HepG2 (cell line): ENCODE results near the gene RGN. TPM values are rescaled to one million over a fixed set of nuclear protein-coding genes. Genes with fewer than 3 reads are reported as not detected.

ENCODE experiments used
- GATA4 ChIP-seq: sonication (generic); IDR thresholded peaks from 2 replicates; pipeline ENCODE4 v1.6.1; 2016; ENCODE audit warnings: antibody characterized with exemption, low read depth, borderline replicate concordance
- HOXA3 ChIP-seq: sonication (generic); formaldehyde crosslinking; IDR thresholded peaks from 2 replicates; pipeline ENCODE4 v1.5.0; 2020; ENCODE audit warnings: missing genetic modification reagents
- KAT8 ChIP-seq: IDR thresholded peaks from 2 replicates; pipeline ENCODE4 v1.6.1; 2016; ENCODE audit warnings: missing genetic modification reagents, missing compliant biosample characterization
- KLF15 ChIP-seq: sonication (generic); formaldehyde crosslinking; IDR thresholded peaks from 2 replicates; pipeline ENCODE4 v1.8.1; 2023; ENCODE audit warnings: borderline replicate concordance, mild to moderate bottlenecking, inconsistent platforms, missing genetic modification reagents, mixed read lengths
- MED13 ChIP-seq: sonication (generic); formaldehyde crosslinking; IDR thresholded peaks from 2 replicates; pipeline ENCODE4 v1.5.0; 2020; ENCODE audit warnings: missing genetic modification reagents
- NKX3-1 ChIP-seq: sonication (generic); formaldehyde crosslinking; IDR thresholded peaks from 2 replicates; pipeline ENCODE4 v1.5.0; 2020; ENCODE audit warnings: missing genetic modification reagents
- NR1H2 ChIP-seq: sonication (generic); formaldehyde crosslinking; IDR thresholded peaks from 2 replicates; pipeline ENCODE4 v1.8.1; 2022; ENCODE audit warnings: low read depth, missing genetic modification reagents, borderline replicate concordance
- NR3C1 ChIP-seq: sonication (generic); formaldehyde crosslinking; IDR thresholded peaks from 2 replicates; pipeline ENCODE4 v1.4.0; 2020; ENCODE audit warnings: missing genetic modification reagents
- RCOR2 ChIP-seq: IDR thresholded peaks from 2 replicates; pipeline ENCODE4 v1.6.1; 2016; ENCODE audit warnings: missing biosample characterization, missing genetic modification reagents
- REPIN1 ChIP-seq: sonication (generic); formaldehyde crosslinking; IDR thresholded peaks from 2 replicates; pipeline ENCODE4 v1.8.0; 2022; ENCODE audit warnings: missing genetic modification reagents, low read depth, mild to moderate bottlenecking, borderline replicate concordance
- U2AF2 ChIP-seq: fragments of 200-400 bp; formaldehyde crosslinking; IDR thresholded peaks from 2 replicates; pipeline ENCODE4 v1.6.1; 2017; ENCODE audit warnings: low read depth, mild to moderate bottlenecking, low read length
- YEATS2 ChIP-seq: sonication (generic); formaldehyde crosslinking; IDR thresholded peaks from 2 replicates; pipeline ENCODE4 v1.4.0; 2020; ENCODE audit warnings: missing genetic modification reagents, borderline replicate concordance
- YEATS4 ChIP-seq: sonication (generic); formaldehyde crosslinking; IDR thresholded peaks from 2 replicates; pipeline ENCODE4 v1.4.0; 2020; ENCODE audit warnings: missing genetic modification reagents, borderline replicate concordance
- ZBTB43 ChIP-seq: sonication (generic); formaldehyde crosslinking; conservative IDR thresholded peaks from 2 replicates; pipeline ENCODE4 v1.4.0; 2020; ENCODE audit warnings: missing genetic modification reagents
- ZNF207 ChIP-seq: fragments of 450-650 bp; IDR thresholded peaks from 2 replicates; pipeline ENCODE4 v1.6.1; 2016; ENCODE audit warnings: antibody characterized with exemption, borderline replicate concordance
- ZNF260 ChIP-seq: sonication (generic); formaldehyde crosslinking; IDR thresholded peaks from 2 replicates; pipeline ENCODE4 v1.4.0; 2020; ENCODE audit warnings: missing genetic modification reagents, low read depth, mild to moderate bottlenecking, borderline replicate concordance
- ZNF331 ChIP-seq: sonication (generic); formaldehyde crosslinking; IDR thresholded peaks from 2 replicates; pipeline ENCODE4 v1.4.0; 2020; ENCODE audit warnings: missing genetic modification reagents
- ZNF441 ChIP-seq: sonication (generic); formaldehyde crosslinking; IDR thresholded peaks from 2 replicates; pipeline ENCODE4 v1.7.0; 2021; ENCODE audit warnings: missing genetic modification reagents, borderline replicate concordance
- ZNF605 ChIP-seq: sonication (generic); formaldehyde crosslinking; IDR thresholded peaks from 2 replicates; pipeline ENCODE4 v1.8.0; 2022; ENCODE audit warnings: mild to moderate bottlenecking, missing genetic modification reagents
- ZNF639 ChIP-seq: conservative IDR thresholded peaks from 2 replicates; pipeline ENCODE4 v1.6.1; 2018; ENCODE audit warnings: missing genetic modification reagents
- polyA plus RNA-seq, 8 experiments: library from polyadenylated mRNA; depleted of rRNA in 3 of 8; stranded (reverse) in 7 of 8; unstranded in 1 of 8; fragments of >200 nt; fragmentation: Illumina TruSeq in 4 of 8; extraction: Trizol in 4 of 8; gene quantifications; 2 replicates each; pipeline versions ENCODE4 v1.2.1 to v1.2.3, GENCODE V29; 2011 to 2016; ENCODE audit warnings: low read depth in 4 of 8, missing spikeins in 1 of 8, mixed read lengths in 1 of 8; ENCODE audit not compliant: insufficient read depth in 1 of 8
- total RNA-seq, 5 experiments: library from RNA; depleted of rRNA; stranded (reverse); fragments of >200 nt; fragmentation: Illumina TruSeq; extraction: Trizol; gene quantifications; 2 replicates each; pipeline ENCODE4 v1.2.3, GENCODE V29; 2016; ENCODE audit warnings: low read depth in 1 of 5
- TF ChIP-seq, protein P1 (sequence below): sonication (generic); formaldehyde crosslinking; IDR thresholded peaks from 2 replicates; pipeline ENCODE4 v1.5.0; 2020; ENCODE audit warnings: mild to moderate bottlenecking, missing genetic modification reagents, borderline replicate concordance
- TF ChIP-seq, protein P2 (sequence below): IDR thresholded peaks from 2 replicates; pipeline ENCODE4 v1.6.1; 2018; ENCODE audit warnings: missing genetic modification reagents, mild to moderate bottlenecking, missing compliant biosample characterization
- TF ChIP-seq, protein P3 (sequence below): sonication (generic); formaldehyde crosslinking; IDR thresholded peaks from 2 replicates; pipeline ENCODE4 v1.8.0; 2022; ENCODE audit warnings: mild to moderate bottlenecking, missing genetic modification reagents

The RGN gene
- total and polyA plus RNA-seq, 2 of the 13 experiments (the other 11 are each of a cell fraction or from before 2014, with no cell fraction given) = 19.6 to 74.4 TPM

DNA sequence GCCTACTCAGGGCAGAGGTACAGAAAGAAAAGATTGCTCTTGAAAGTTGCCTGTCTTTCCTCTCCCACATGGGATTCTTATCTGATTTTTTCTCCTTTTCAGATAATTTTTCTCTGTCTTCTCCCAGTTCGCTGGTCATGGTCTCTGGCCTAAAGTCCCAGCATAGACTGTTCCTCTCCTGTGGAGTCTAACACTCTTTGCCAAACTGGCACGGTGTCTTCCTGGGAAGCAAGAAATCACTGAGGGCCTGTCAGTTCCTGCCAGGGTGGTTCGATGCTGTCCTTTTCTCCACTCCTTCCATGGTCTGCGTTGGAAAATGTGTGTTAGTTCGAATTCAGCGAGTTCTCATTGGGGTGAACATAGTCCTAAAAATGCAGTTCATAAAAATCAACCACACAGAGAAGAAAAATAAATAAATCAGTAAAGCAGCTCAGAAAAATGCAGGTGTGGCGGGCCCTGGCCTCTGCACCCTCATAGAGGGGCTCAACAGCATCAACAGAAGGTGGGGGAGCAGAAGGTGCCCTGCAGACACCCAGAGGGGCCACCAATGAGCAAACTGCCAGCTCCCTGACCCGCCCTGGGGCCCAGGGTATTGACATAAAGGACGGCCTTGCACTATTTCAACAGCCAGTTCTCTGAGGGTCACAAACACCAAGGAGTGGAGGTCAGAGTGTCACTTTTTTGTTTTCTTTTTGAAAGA is 2.1 kb downstream of the RGN start (continued):
- TF ChIP-seq REPIN1 = peak; percentile 33; the same call in 1 of the 2 replicates
- TF ChIP-seq RCOR2 (CRISPR knock-in tag) = peak; percentile 58; the same call in 1 of the 2 replicates
- peak; percentile 29; the same call in 1 of the 2 replicates for TF ChIP-seq YEATS2 (CRISPR knock-in tag)
- TF ChIP-seq, protein P1, sequence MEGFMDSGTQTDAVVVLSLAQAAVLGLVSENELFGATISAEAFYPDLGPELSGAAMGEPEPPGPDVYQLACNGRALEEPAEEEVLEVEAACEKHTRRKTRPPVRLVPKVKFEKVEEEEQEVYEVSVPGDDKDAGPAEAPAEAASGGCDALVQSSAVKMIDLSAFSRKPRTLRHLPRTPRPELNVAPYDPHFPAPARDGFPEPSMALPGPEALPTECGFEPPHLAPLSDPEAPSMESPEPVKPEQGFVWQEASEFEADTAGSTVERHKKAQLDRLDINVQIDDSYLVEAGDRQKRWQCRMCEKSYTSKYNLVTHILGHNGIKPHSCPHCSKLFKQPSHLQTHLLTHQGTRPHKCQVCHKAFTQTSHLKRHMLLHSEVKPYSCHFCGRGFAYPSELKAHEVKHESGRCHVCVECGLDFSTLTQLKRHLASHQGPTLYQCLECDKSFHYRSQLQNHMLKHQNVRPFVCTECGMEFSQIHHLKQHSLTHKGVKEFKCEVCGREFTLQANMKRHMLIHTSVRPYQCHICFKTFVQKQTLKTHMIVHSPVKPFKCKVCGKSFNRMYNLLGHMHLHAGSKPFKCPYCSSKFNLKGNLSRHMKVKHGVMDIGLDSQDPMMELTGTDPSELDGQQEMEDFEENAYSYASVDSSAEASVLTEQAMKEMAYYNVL (CRISPR knock-in tag) = peak; percentile 37; the same call in 1 of the 2 replicates
- TF ChIP-seq KAT8 (CRISPR knock-in tag) = peak; percentile 36; the same call in 1 of the 2 replicates
- TF ChIP-seq U2AF2 = no peak
- TF ChIP-seq, protein P2, sequence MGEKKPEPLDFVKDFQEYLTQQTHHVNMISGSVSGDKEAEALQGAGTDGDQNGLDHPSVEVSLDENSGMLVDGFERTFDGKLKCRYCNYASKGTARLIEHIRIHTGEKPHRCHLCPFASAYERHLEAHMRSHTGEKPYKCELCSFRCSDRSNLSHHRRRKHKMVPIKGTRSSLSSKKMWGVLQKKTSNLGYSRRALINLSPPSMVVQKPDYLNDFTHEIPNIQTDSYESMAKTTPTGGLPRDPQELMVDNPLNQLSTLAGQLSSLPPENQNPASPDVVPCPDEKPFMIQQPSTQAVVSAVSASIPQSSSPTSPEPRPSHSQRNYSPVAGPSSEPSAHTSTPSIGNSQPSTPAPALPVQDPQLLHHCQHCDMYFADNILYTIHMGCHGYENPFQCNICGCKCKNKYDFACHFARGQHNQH (CRISPR knock-in tag) = peak; percentile 64; the same call in 1 of the 2 replicates
- TF ChIP-seq NR1H2 (CRISPR knock-in tag) = no peak
- TF ChIP-seq NKX3-1 (CRISPR knock-in tag) = no peak
- TF ChIP-seq, protein P3, sequence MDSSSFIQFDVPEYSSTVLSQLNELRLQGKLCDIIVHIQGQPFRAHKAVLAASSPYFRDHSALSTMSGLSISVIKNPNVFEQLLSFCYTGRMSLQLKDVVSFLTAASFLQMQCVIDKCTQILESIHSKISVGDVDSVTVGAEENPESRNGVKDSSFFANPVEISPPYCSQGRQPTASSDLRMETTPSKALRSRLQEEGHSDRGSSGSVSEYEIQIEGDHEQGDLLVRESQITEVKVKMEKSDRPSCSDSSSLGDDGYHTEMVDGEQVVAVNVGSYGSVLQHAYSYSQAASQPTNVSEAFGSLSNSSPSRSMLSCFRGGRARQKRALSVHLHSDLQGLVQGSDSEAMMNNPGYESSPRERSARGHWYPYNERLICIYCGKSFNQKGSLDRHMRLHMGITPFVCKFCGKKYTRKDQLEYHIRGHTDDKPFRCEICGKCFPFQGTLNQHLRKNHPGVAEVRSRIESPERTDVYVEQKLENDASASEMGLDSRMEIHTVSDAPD (CRISPR knock-in tag) = no peak
- TF ChIP-seq MED13 (CRISPR knock-in tag) = peak; percentile 56; the same call in 1 of the 2 replicates
- TF ChIP-seq GATA4 = peak; percentile 83; the same call in 1 of the 2 replicates
- TF ChIP-seq YEATS4 = no peak
- no peak for TF ChIP-seq ZNF260 (CRISPR knock-in tag)
- no peak for TF ChIP-seq NR3C1
- no peak for TF ChIP-seq ZNF207
- peak; percentile 68; the same call in 1 of the 2 replicates for TF ChIP-seq HOXA3 (CRISPR knock-in tag)
- TF ChIP-seq KLF15 (CRISPR knock-in tag) = no peak
- TF ChIP-seq ZNF331 (CRISPR knock-in tag) = peak; percentile 64
- TF ChIP-seq ZNF441 (CRISPR knock-in tag) = peak; percentile 19; the same call in 1 of the 2 replicates
- no peak for TF ChIP-seq ZNF605 (CRISPR knock-in tag)
- peak; percentile 95 for TF ChIP-seq ZBTB43 (CRISPR knock-in tag)
- TF ChIP-seq ZNF639 (CRISPR knock-in tag) = no peak
